Gastrocnemius medialis (tissue), 4 donors: ENCODE data around the gene LRMDA. TPM values are rescaled to one million over a fixed set of nuclear protein-coding genes. Genes with fewer than 3 reads are reported as not detected.

Source experiments
- ATAC-seq, 2 donors: fragments of 150-250 bp; one replicate each; pipeline ENCODE4 v1.9.1; 2016
- DNase-seq, 2 donors: peaks; one replicate each; pipeline ENCODE4 v3.0.0-alpha.2; 2019
- H3K27ac ChIP-seq, 4 donors: fragments of 200-600 bp; sonication (generic); 1 replicate in 1 of 4; 2 replicates in 3 of 4; pipeline ENCODE4 v1.5.1; 2016 to 2018; ENCODE audit warnings: mild to moderate bottlenecking in 2 of 4, moderate library complexity in 1 of 4
- H3K27me3 ChIP-seq, 3 donors: fragments of 200-600 bp; sonication (generic) in 2 of 3; 1 replicate in 1 of 3; 2 replicates in 2 of 3; pipeline versions ENCODE4 v1.5.1 to v1.6.0; 2016 to 2019; ENCODE audit warnings: mild to moderate bottlenecking in 1 of 3, moderate library complexity in 1 of 3
- H3K36me3 ChIP-seq, 2 donors: fragments of 200-600 bp; sonication (generic) in 1 of 2; one replicate each; pipeline ENCODE4 v1.5.1; 2017 to 2018
- H3K4me1 ChIP-seq, 2 donors: fragments of 200-600 bp; sonication (generic) in 1 of 2; one replicate each; pipeline ENCODE4 v1.5.1; 2016 to 2017; ENCODE audit warnings: mild to moderate bottlenecking in 2 of 2
- H3K4me3 ChIP-seq, 4 donors: fragments of 200-600 bp; sonication (generic) in 3 of 4; 1 replicate in 1 of 4; 2 replicates in 3 of 4; pipeline ENCODE4 v1.5.1; 2016 to 2019; ENCODE audit warnings: mild to moderate bottlenecking in 2 of 4
- H3K9me3 ChIP-seq, 3 donors: fragments of 200-600 bp; sonication (generic) in 2 of 3; 1 replicate in 1 of 3; 2 replicates in 2 of 3; pipeline ENCODE4 v1.5.1; 2016 to 2019
- POLR2A ChIP-seq, 2 donors: fragments of 450-650 bp; IDR thresholded peaks; one replicate each; pipeline ENCODE4 v1.6.1; 2017; ENCODE audit warnings: antibody characterized with exemption in 2 of 2, mild to moderate bottlenecking in 2 of 2, moderate library complexity in 2 of 2
- in situ Hi-C, 4 donors: fragments of 200-750 bp; cut with MboI; loops; one replicate each; pipeline versions ENCODE4 v1.15.0 to v1.8.0; 2017; ENCODE audit warnings: low sequenced_read_pairs in 4 of 4
- intact Hi-C: fragments of 100-400 bp; cut with DNase I; formaldehyde crosslinking; loops from one replicate; pipeline ENCODE4 v1.15.1; 2023; ENCODE audit warnings: low total_unique reads
- total RNA-seq, 4 donors: library from RNA; depleted of rRNA; stranded (reverse); fragments of >200 nt; gene quantifications; one replicate each; pipeline versions ENCODE4 v1.1.0 to v1.2.3, GENCODE V29; 2016
- TF ChIP-seq, protein P1 (sequence below), 5 experiments: fragments of 450-650 bp in 3 of 5; fragments of 200-600 bp in 2 of 5; sonication (generic) in 2 of 5; IDR thresholded peaks in 4 of 5; conservative IDR thresholded peaks in 1 of 5; 1 replicate in 4 of 5; 2 replicates in 1 of 5; pipeline ENCODE4 v1.5.1; 2016 to 2019; ENCODE audit warnings: antibody characterized with exemption in 5 of 5, mild to moderate bottlenecking in 3 of 5, moderate library complexity in 3 of 5

The LRMDA gene
- total RNA-seq, 4 donors from 2014 or later = 0.80 to 4.5 (median 1.4) TPM

DNA sequence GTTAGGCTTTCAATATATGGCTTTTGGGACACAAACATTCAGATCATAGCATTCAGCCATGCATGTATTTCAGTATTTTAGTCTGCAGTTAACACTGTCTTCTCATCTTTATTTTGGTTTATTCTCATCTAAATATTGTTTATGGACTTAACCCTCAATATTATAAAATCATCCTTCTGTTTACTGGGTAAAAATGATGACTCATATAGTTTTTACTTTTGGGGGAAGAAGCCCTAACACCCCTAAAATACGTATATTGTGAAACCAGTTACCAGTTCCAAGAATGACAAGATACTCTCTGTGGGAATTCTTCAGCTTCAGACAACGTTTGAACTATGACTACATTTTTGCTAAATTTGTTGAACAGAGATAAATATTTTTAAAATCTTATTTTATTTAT, 505.4 kb downstream of the LRMDA start:
- Histone ChIP-seq H3K27me3 (peaks cover 0 to 2% (median 0%) of the 10 kb centered on the region in 3 donors), H3K27ac (no peak overlapping the region), H3K4me3 (no peak overlapping the region), H3K36me3 (no peaks in the 10 kb centered on the region), H3K9me3 (no peaks in the 10 kb centered on the region), H3K4me1 (no peaks in the 10 kb centered on the region)
- DNase-seq (no peak), ATAC-seq (no peak)
- intact Hi-C loops = no loop called here
- in situ Hi-C loops = no loop called here
- no peak for TF ChIP-seq POLR2A (IDR thresholded peaks at IDR 0.05)
- TF ChIP-seq, protein P1, sequence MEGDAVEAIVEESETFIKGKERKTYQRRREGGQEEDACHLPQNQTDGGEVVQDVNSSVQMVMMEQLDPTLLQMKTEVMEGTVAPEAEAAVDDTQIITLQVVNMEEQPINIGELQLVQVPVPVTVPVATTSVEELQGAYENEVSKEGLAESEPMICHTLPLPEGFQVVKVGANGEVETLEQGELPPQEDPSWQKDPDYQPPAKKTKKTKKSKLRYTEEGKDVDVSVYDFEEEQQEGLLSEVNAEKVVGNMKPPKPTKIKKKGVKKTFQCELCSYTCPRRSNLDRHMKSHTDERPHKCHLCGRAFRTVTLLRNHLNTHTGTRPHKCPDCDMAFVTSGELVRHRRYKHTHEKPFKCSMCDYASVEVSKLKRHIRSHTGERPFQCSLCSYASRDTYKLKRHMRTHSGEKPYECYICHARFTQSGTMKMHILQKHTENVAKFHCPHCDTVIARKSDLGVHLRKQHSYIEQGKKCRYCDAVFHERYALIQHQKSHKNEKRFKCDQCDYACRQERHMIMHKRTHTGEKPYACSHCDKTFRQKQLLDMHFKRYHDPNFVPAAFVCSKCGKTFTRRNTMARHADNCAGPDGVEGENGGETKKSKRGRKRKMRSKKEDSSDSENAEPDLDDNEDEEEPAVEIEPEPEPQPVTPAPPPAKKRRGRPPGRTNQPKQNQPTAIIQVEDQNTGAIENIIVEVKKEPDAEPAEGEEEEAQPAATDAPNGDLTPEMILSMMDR (IDR thresholded peaks at IDR 0.05 in 4 of 5, conservative IDR thresholded peaks at IDR 0.05 in 1 of 5) = no peak

DNA sequence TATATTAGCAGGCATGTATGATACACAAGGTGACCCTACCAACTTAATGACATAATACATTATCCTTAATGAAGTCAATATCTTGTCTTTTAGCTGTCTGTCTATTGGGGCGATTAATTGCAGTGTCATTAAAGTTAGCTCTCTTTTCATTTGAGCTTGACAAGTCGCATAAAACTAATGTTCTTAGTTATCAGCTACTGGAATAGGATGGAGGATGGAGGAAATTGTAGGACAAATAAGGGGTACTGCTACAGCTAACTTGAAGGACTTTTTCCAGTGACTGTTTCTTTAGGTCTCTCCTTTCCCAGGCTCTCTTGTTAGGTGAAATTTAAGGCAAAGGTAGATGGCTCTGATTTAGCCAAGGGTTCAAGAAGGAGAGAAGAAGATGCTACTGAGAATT, 506.4 kb downstream of the LRMDA start:
- H3K36me3 ChIP-seq = no peaks in the 10 kb centered on the region
- H3K27me3 ChIP-seq = peaks cover 0 to 2% (median 0%) of the 10 kb centered on the region in 3 donors
- no peaks in the 10 kb centered on the region for H3K4me1 ChIP-seq
- ATAC-seq (no peak), DNase-seq (no peak)
- no peak overlapping the region for H3K4me3 ChIP-seq
- in situ Hi-C loops = no loop called here
- intact Hi-C loops = no loop called here
- no peak overlapping the region for H3K27ac ChIP-seq
- TF ChIP-seq, protein P1 (IDR thresholded peaks at IDR 0.05 in 4 of 5, conservative IDR thresholded peaks at IDR 0.05 in 1 of 5) = no peak
- TF ChIP-seq POLR2A (IDR thresholded peaks at IDR 0.05) = no peak
- no peaks in the 10 kb centered on the region for H3K9me3 ChIP-seq

DNA sequence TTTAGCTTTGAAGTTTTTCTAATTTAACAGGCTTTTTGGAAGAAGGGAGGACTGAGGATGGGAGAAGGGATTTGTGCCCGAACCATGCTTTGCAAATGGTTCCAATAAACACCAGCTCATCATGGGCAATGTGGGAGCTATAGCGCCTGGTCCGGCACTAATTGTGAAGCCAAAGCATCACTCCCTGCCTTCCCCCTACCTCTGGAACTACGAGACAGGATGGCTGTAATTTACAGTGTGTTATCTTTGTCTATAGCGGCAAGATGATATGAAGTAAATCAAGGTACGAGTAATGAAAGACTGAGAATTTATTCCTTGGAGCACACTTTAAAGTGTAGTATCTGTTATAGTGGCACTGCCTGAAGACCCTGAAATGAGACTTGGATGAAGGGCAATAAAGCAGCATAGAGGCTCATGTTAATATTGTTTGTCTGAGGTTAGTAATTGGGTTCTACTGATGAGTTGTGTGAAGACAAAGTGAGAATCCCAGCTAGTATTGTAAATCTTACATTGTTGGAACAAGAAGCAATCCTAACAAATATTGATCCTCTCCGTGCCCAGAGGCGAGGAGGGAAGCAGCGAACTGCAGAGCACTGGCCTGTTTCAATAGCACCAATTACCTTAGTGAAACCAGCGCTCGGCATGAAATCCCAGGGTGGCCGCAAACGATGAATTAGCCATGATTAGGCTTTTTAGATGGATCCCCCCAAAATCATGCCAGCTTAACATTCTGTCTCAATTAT, 507.1 kb downstream of the LRMDA start:
- in situ Hi-C loops = no loop called here
- H3K27ac ChIP-seq = no peak overlapping the region
- no peaks in the 10 kb centered on the region for H3K9me3 ChIP-seq
- TF ChIP-seq, protein P1 (IDR thresholded peaks at IDR 0.05 in 4 of 5, conservative IDR thresholded peaks at IDR 0.05 in 1 of 5) = no peak
- TF ChIP-seq POLR2A (IDR thresholded peaks at IDR 0.05) = no peak
- no peaks in the 10 kb centered on the region for H3K36me3 ChIP-seq
- intact Hi-C loops = no loop called here
- ATAC-seq (no peak), DNase-seq (no peak)
- H3K4me1 ChIP-seq = no peaks in the 10 kb centered on the region
- no peak overlapping the region for H3K4me3 ChIP-seq
- H3K27me3 ChIP-seq = peaks cover 0 to 2% (median 0%) of the 10 kb centered on the region in 3 donors

DNA sequence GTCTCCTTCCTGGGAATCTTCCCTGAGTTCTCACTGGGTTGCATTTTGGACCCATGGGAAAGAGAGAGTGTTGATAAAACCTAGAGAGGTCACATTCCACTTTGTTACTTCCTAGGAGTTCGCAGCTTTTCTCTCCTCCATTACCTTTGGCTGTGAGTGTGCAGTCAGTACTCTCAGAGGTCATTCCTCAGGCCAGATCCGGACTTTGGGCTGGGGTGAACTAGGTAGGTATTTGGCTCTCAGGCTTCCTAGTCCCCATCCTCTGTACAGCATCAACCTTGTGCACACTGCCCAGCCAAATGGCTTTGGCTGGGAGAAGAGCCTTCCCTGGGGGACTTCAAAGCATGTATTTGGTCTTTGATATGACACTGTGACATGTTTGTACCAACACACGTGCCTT, 508.1 kb downstream of the LRMDA start:
- intact Hi-C loops = no loop called here
- H3K36me3 ChIP-seq = no peaks in the 10 kb centered on the region
- in situ Hi-C loops = no loop called here
- peaks cover 0 to 2% (median 0%) of the 10 kb centered on the region in 3 donors for H3K27me3 ChIP-seq
- no peak overlapping the region for H3K27ac ChIP-seq
- H3K4me3 ChIP-seq = no peak overlapping the region
- H3K4me1 ChIP-seq = no peaks in the 10 kb centered on the region
- ATAC-seq (no peak), DNase-seq (no peak)
- no peak for TF ChIP-seq POLR2A (IDR thresholded peaks at IDR 0.05)
- TF ChIP-seq, protein P1 (IDR thresholded peaks at IDR 0.05 in 4 of 5, conservative IDR thresholded peaks at IDR 0.05 in 1 of 5) = no peak
- no peaks in the 10 kb centered on the region for H3K9me3 ChIP-seq
